Measurements from ENCODE around the gene FASTK.

The FASTK gene

GRCh38 chr7:151080067-151080521 lies 515 bp downstream of the FASTK start:
- no peak for DNase-seq

GRCh38 chr7:151079199-151079910 lies 1.3 kb downstream of the FASTK start:
- DNase-seq, result no peak

- peak; percentile 19 for DNase-seq
Observed at GRCh38 chr7:151078233-151079040, 2.2 kb downstream of the FASTK start.

GRCh38 chr7:151077705-151078232 lies 2.8 kb downstream of the FASTK start:
- DNase-seq, result no peak

GRCh38 chr7:151076863-151077704 lies 3.5 kb downstream of the FASTK start:
- DNase-seq, result no peak

- DNase-seq, result no peak
Observed at GRCh38 chr7:151075978-151076426, 4.6 kb downstream of the FASTK start.

- DNase-seq, result no peak
Observed at GRCh38 chr7:151075662-151075971, 5.0 kb downstream of the FASTK start.

GRCh38 chr7:151074817-151075661 lies 5.6 kb downstream of the FASTK start:
- no peak for DNase-seq

GRCh38 chr7:151073990-151074389 lies 6.6 kb downstream of the FASTK start:
- no peak for DNase-seq

GRCh38 chr7:151071032-151071866 lies 9.4 kb downstream of the FASTK start:
- no peak for DNase-seq

- no peak for DNase-seq
Observed at GRCh38 chr7:151070574-151070960, 10.0 kb downstream of the FASTK start.

GRCh38 chr7:151069841-151070573 lies 10.6 kb downstream of the FASTK start:
- no peak for DNase-seq

GRCh38 chr7:151068069-151068773 lies 12.4 kb downstream of the FASTK start:
- peak; percentile 75 for DNase-seq

GRCh38 chr7:151066273-151066974 lies 14.2 kb downstream of the FASTK start:
- DNase-seq, result no peak

GRCh38 chr7:151065516-151065915 lies 15.1 kb downstream of the FASTK start:
- DNase-seq, result no peak

GRCh38 chr7:151064993-151065392 lies 15.6 kb downstream of the FASTK start:
- no peak for DNase-seq

- DNase-seq, result no peak
Observed at GRCh38 chr7:151064454-151064853, 16.2 kb downstream of the FASTK start.

GRCh38 chr7:151063212-151063561 lies 17.4 kb downstream of the FASTK start:
- DNase-seq, result peak; percentile 51

All from EL (cell line).